Neural cell (in vitro differentiated cells): Measurements from ENCODE around the gene CSRNP3. TPM values are rescaled to one million over a fixed set of nuclear protein-coding genes. Genes with fewer than 3 reads are reported as not detected.

Source experiments
- H2AFZ ChIP-seq: fragments of 200-600, 300-800 bp; sonication (generic), shearing (Covaris generic); 2 replicates; pipeline ENCODE4 v1.6.0; 2014; ENCODE audit warnings: low read depth, mild to moderate bottlenecking, antibody characterized with exemption, low read length, moderate library complexity
- H3F3A ChIP-seq: fragments of 200-600 bp; shearing (Covaris generic); 2 replicates; pipeline ENCODE4 v1.6.1; 2016; ENCODE audit warnings: mild to moderate bottlenecking, moderate library complexity, mixed read lengths, antibody characterized with exemption, low read length; ENCODE audit not compliant: insufficient read depth, poor library complexity, severe bottlenecking
- H3K27ac ChIP-seq: fragments of 200-600, 300-800 bp; sonication (generic), shearing (Covaris generic); 2 replicates; pipeline ENCODE4 v1.5.1; 2014; ENCODE audit warnings: mild to moderate bottlenecking, low read length, moderate library complexity
- H3K27me3 ChIP-seq: fragments of 300-800, 200-600 bp; sonication (generic), shearing (Covaris generic); 2 replicates; pipeline ENCODE4 v1.6.0; 2014; ENCODE audit warnings: mild to moderate bottlenecking, low read depth, low read length, moderate library complexity; ENCODE audit not compliant: insufficient read depth
- H3K36me3 ChIP-seq: fragments of 300-800, 200-600 bp; sonication (generic), shearing (Covaris generic); 2 replicates; pipeline ENCODE4 v1.5.1; 2014; ENCODE audit warnings: mild to moderate bottlenecking, antibody characterized with exemption, low read length, moderate library complexity; ENCODE audit not compliant: insufficient read depth
- H3K4me2 ChIP-seq: fragments of 300-800, 200-600 bp; sonication (generic), shearing (Covaris generic); 2 replicates; pipeline ENCODE4 v1.6.0; 2014; ENCODE audit warnings: mild to moderate bottlenecking, low read length
- H3K4me3 ChIP-seq: fragments of 300-800, 200-600 bp; sonication (generic), shearing (Covaris generic); 2 replicates; pipeline ENCODE4 v1.5.1; 2014; ENCODE audit warnings: mild to moderate bottlenecking, low read length, moderate library complexity
- H3K79me2 ChIP-seq: fragments of 200-600 bp; shearing (Covaris generic); replicated peaks from 2 replicates; pipeline ENCODE4 v1.6.0; 2014; ENCODE audit warnings: mild to moderate bottlenecking, low read length, moderate library complexity; ENCODE audit not compliant: insufficient read depth
- H3K9ac ChIP-seq: fragments of 300-800, 200-600 bp; sonication (generic), shearing (Covaris generic); 2 replicates; pipeline ENCODE4 v1.6.1; 2016; ENCODE audit warnings: mild to moderate bottlenecking, low read length, mixed read lengths
- H3K9me2 ChIP-seq: fragments of 200-600 bp; shearing (Covaris generic); 2 replicates; pipeline ENCODE4 v1.6.1; 2016; ENCODE audit warnings: mild to moderate bottlenecking, low read length, mixed read lengths; ENCODE audit not compliant: insufficient read depth
- H3K9me3 ChIP-seq: fragments of 200-600, 300-800 bp; sonication (generic), shearing (Covaris generic); 2 replicates; pipeline ENCODE4 v1.6.1; 2016; ENCODE audit warnings: mild to moderate bottlenecking, mixed run types, low read length, moderate library complexity, mixed read lengths
- H4K20me1 ChIP-seq: fragments of 200-600 bp; shearing (Covaris generic); 2 replicates; pipeline ENCODE4 v1.6.1; 2016; ENCODE audit warnings: mild to moderate bottlenecking, mixed run types; ENCODE audit not compliant: insufficient read depth
- EP300 ChIP-seq: fragments of 450-650 bp; conservative IDR thresholded peaks from 2 replicates; pipeline ENCODE4 v1.6.1; 2014; ENCODE audit warnings: antibody characterized with exemption, mild to moderate bottlenecking, moderate library complexity; ENCODE audit not compliant: poor library complexity, severe bottlenecking
- EZH2 ChIP-seq: fragments of 200-600, 300-800 bp; shearing (Covaris generic), sonication (generic); IDR thresholded peaks from 2 replicates; pipeline ENCODE4 v1.6.1; 2014; ENCODE audit warnings: antibody characterized with exemption, low read length, borderline replicate concordance, mild to moderate bottlenecking; ENCODE audit not compliant: insufficient read depth, poor library complexity, severe bottlenecking
- MXI1 ChIP-seq: fragments of 450-650 bp; conservative IDR thresholded peaks from 2 replicates; pipeline ENCODE4 v1.6.1; 2014; ENCODE audit warnings: antibody characterized with exemption, mild to moderate bottlenecking; ENCODE audit not compliant: poor library complexity, severe bottlenecking
- POLR2AphosphoS5 ChIP-seq: IDR thresholded peaks from 2 replicates; pipeline ENCODE4 v1.6.1; 2012
- RAD21 ChIP-seq: fragments of 450-650 bp; conservative IDR thresholded peaks from 2 replicates; pipeline ENCODE4 v1.6.1; 2014; ENCODE audit warnings: antibody characterized with exemption, mild to moderate bottlenecking, moderate library complexity
- SMC3 ChIP-seq: fragments of 450-650 bp; conservative IDR thresholded peaks from 2 replicates; pipeline ENCODE4 v1.6.1; 2014; ENCODE audit warnings: antibody characterized with exemption, mild to moderate bottlenecking, moderate library complexity; ENCODE audit not compliant: poor library complexity
- TAF1 ChIP-seq: IDR thresholded peaks from 2 replicates; pipeline ENCODE4 v1.6.1; 2012; ENCODE audit warnings: low read depth
- polyA plus RNA-seq: library from polyadenylated mRNA; depleted of rRNA; stranded (reverse); fragments of >200 nt; gene quantifications from 2 replicates; pipeline ENCODE4 v1.2.3, GENCODE V29; 2014
- TF ChIP-seq, protein P1 (sequence below): IDR thresholded peaks from 2 replicates; pipeline ENCODE4 v1.6.1; 2012; ENCODE audit warnings: borderline replicate concordance
- TF ChIP-seq, protein P2 (sequence below): fragments of 450-650 bp; IDR thresholded peaks from 2 replicates; pipeline ENCODE4 v1.5.1; 2014; ENCODE audit warnings: antibody characterized with exemption, mild to moderate bottlenecking, moderate library complexity; ENCODE audit not compliant: poor library complexity, severe bottlenecking

Gene CSRNP3
- polyA plus RNA-seq, 1 donor from 2014 or later, result 66.6 TPM

DNA sequence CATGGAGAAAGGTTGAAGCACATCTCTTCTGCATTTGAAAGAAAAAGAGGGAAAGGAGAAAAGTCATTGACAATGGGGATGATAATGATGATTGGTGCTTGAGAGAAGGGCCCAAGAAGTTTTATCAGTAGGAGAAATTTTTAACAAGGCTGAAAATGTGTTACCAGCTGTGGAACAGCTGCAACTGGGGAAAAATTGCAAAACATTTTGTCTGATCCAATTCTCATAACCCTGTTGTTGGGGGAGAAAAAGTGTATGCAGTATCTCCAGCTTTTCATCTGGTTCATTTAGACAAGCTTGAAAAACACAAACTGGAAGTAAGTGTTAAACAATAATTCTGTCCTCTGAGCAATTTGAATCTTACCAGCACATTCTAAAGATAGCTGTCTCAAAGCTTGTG, 92.7 kb downstream of the CSRNP3 start:
- Histone ChIP-seq H3K4me2 (no peak overlapping the region), H3K36me3 (no peaks in the 10 kb centered on the region), H3K27me3 (no peaks in the 10 kb centered on the region), H3K9me3 (no peaks in the 10 kb centered on the region), H4K20me1 (no peaks in the 10 kb centered on the region), H3K9ac (no peak overlapping the region), H3K9me2 (no peaks in the 10 kb centered on the region), H3K4me3 (no peak overlapping the region), H3K79me2 (peaks cover 13% of the 10 kb centered on the region), H2AFZ (no peak overlapping the region), H3K27ac (no peak overlapping the region), H3F3A (no peaks in the 10 kb centered on the region)
- TF ChIP-seq EP300 (no peak), MXI1 (no peak), EZH2 (no peak), SMC3 (no peak), RAD21 (no peak), POLR2AphosphoS5 (no peak), TAF1 (no peak)
- TF ChIP-seq, protein P1, sequence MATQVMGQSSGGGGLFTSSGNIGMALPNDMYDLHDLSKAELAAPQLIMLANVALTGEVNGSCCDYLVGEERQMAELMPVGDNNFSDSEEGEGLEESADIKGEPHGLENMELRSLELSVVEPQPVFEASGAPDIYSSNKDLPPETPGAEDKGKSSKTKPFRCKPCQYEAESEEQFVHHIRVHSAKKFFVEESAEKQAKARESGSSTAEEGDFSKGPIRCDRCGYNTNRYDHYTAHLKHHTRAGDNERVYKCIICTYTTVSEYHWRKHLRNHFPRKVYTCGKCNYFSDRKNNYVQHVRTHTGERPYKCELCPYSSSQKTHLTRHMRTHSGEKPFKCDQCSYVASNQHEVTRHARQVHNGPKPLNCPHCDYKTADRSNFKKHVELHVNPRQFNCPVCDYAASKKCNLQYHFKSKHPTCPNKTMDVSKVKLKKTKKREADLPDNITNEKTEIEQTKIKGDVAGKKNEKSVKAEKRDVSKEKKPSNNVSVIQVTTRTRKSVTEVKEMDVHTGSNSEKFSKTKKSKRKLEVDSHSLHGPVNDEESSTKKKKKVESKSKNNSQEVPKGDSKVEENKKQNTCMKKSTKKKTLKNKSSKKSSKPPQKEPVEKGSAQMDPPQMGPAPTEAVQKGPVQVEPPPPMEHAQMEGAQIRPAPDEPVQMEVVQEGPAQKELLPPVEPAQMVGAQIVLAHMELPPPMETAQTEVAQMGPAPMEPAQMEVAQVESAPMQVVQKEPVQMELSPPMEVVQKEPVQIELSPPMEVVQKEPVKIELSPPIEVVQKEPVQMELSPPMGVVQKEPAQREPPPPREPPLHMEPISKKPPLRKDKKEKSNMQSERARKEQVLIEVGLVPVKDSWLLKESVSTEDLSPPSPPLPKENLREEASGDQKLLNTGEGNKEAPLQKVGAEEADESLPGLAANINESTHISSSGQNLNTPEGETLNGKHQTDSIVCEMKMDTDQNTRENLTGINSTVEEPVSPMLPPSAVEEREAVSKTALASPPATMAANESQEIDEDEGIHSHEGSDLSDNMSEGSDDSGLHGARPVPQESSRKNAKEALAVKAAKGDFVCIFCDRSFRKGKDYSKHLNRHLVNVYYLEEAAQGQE, result no peak
- TF ChIP-seq, protein P2, sequence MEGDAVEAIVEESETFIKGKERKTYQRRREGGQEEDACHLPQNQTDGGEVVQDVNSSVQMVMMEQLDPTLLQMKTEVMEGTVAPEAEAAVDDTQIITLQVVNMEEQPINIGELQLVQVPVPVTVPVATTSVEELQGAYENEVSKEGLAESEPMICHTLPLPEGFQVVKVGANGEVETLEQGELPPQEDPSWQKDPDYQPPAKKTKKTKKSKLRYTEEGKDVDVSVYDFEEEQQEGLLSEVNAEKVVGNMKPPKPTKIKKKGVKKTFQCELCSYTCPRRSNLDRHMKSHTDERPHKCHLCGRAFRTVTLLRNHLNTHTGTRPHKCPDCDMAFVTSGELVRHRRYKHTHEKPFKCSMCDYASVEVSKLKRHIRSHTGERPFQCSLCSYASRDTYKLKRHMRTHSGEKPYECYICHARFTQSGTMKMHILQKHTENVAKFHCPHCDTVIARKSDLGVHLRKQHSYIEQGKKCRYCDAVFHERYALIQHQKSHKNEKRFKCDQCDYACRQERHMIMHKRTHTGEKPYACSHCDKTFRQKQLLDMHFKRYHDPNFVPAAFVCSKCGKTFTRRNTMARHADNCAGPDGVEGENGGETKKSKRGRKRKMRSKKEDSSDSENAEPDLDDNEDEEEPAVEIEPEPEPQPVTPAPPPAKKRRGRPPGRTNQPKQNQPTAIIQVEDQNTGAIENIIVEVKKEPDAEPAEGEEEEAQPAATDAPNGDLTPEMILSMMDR, result no peak

DNA sequence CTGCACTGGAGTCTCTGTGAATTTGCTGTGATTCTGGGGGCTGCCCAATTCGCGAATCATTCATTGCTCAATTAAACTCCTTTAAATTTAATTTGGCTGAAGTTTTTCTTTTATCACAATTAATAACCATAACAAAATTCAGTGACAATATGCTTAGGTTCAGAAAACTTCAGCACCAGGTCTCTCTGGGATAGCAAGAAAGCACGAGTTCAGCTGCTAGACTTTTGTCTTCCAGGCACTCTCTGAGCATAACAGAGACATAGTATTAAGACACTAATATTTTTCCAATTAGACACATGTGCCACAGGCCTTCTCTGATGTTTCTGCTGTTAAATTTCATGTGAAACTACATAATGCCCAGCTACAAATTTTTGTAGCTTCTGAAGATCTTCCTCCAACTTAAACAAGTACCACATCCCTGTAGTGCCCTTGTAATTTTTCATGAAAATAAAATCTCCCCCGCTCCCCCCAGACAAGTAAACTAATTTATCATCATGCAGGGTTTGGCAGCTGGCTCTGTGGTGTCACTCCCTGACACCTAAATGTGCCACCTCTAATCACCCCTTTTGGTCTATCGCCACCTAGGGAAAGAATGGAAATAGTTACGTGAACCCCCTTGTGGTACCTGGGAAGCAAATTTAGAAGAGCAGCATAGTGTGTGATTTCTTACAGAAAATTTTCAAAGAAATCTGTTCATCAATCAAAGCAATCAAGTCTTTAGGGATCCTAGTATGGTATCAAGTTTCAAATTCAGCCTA, 94.1 kb downstream of the CSRNP3 start:
- Histone ChIP-seq H3K36me3 (no peaks in the 10 kb centered on the region), H3K4me3 (no peak overlapping the region), H3K27me3 (no peaks in the 10 kb centered on the region), H3K79me2 (peaks cover 16% of the 10 kb centered on the region), H3K9me2 (no peaks in the 10 kb centered on the region), H2AFZ (no peak overlapping the region), H3K9me3 (no peaks in the 10 kb centered on the region), H3K27ac (no peak overlapping the region), H4K20me1 (no peaks in the 10 kb centered on the region), H3K9ac (no peak overlapping the region), H3F3A (no peaks in the 10 kb centered on the region), H3K4me2 (no peak overlapping the region)
- TF ChIP-seq, protein P2, result peak; percentile 30
- TF ChIP-seq POLR2AphosphoS5, result no peak
- TF ChIP-seq, protein P1, result no peak
